HFF-Myc (cell line): ENCODE data around the gene PARD6A.

Experiments
- DNase-seq: peaks from one replicate; pipeline ENCODE4 v3.0.0-alpha.2; 2011; ENCODE audit warnings: low read depth; ENCODE audit errors: extremely low read depth
- H3K4me3 ChIP-seq: replicated peaks from 2 replicates; pipeline ENCODE4 v1.5.1; 2011; ENCODE audit warnings: low read depth, mild to moderate bottlenecking, control low read depth, low read length
- CTCF ChIP-seq: IDR thresholded peaks from 2 replicates; pipeline ENCODE4 v1.5.1; 2012; ENCODE audit warnings: mild to moderate bottlenecking, low read depth, low read length, control low read depth; ENCODE audit errors: missing control alignments

PARD6A gene

GRCh38 chr16:67666559-67667452, 6.0 kb downstream of the PARD6A start, which contains the start of the genes C16orf86 and ENKD1:
TSS of gene C16orf86 (plus strand) at chr16:67666814. CDS start at chr16:67666971, 157 bp downstream.
TSS of gene ENKD1 (minus strand) at chr16:67666750. CDS start at chr16:67666442, 308 bp downstream.
- H3K4me3 ChIP-seq: peak within 1 kb of the TSS; percentile 51
- no peak for DNase-seq
- no peak for TF ChIP-seq CTCF

- TF ChIP-seq CTCF: no peak
- DNase-seq: no peak
- H3K4me3 ChIP-seq: peak overlapping the region; percentile 51; the same call in 1 of the 2 replicates
These were observed 6.7 kb downstream of the PARD6A start for GRCh38 chr16:67667453-67667816.

- peak; percentile 87 for DNase-seq
- TF ChIP-seq CTCF: peak; percentile 89
- H3K4me3 ChIP-seq: no peak overlapping the region; the same call in 1 of the 2 replicates
These were observed 7.2 kb downstream of the PARD6A start for GRCh38 chr16:67667817-67668494.

- peak; percentile 27 for TF ChIP-seq CTCF
- no peak overlapping the region for H3K4me3 ChIP-seq
- no peak for DNase-seq
These were observed 7.9 kb downstream of the PARD6A start for GRCh38 chr16:67668495-67669157.

- TF ChIP-seq CTCF: no peak
- no peak for DNase-seq
- H3K4me3 ChIP-seq: no peak overlapping the region
These were observed 8.8 kb downstream of the PARD6A start for GRCh38 chr16:67669499-67670101.

- DNase-seq: no peak
- no peak for TF ChIP-seq CTCF
- H3K4me3 ChIP-seq: no peak overlapping the region
These were observed 11.5 kb downstream of the PARD6A start for GRCh38 chr16:67672306-67672705.
